T-helper 22 cell (primary cell): ENCODE measurements around the gene WNT7B.

ENCODE experiments used
- DNase-seq: peaks from one replicate; pipeline ENCODE4 v3.0.0-alpha.2; 2020; ENCODE audit warnings: low read depth

WNT7B gene

GRCh38 chr22:45977003-45977411 lies at the start of gene WNT7B:
TSS of gene WNT7B (minus strand) at chr22:45977162. CDS start at chr22:45976754, 408 bp downstream.
- DNase-seq, result no peak

DNA sequence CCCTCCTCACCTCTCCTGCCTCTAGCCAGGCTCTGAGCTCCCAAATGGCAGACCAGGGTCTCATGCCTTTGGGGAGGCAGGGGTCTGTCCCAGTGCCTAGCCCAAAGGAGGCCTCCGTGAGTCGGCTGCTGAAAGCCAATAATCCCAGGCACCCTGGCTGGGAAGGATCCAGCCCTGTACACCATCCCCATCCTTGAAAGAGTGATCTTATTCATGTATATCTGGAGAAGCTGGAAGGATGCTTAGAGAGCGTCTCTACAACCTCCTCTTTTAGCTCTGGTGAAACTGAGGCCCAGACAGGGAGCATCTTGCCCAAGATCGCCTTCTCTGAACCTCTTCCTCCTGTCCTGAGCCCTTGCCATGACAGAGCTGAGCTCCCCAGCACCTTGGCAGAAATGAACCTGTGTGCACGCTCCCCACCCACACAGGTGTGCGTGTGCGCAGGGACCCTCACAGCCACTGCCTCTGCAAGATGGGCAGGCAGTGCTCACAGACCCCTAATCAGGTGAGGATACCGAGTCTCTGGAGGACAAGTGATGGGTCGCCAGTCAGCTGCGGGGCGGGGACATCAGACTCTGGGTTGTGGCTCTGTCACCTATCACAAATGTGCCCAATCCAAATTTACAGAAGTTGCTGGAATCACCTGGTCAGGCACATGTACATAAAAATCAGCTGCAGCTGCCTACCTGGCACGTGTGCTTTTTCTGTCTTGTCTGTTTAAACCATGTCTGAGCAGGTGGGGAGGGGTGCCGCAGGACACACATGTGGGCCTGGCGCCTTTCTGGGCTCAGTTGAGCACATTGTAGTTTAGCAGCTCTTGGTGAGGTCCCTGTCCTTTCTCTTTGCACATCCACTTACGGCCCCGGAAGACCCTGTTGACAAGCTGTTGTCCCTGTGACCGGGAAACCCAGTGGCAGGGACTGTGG lies 49.3 kb upstream of the WNT7B start:
- DNase-seq, result no peak

GRCh38 chr22:46025225-46025972 lies 48.4 kb upstream of the WNT7B start:
- no peak for DNase-seq

- no peak for DNase-seq
Measured at GRCh38 chr22:46024136-46024840, 47.3 kb upstream of the WNT7B start.

DNA sequence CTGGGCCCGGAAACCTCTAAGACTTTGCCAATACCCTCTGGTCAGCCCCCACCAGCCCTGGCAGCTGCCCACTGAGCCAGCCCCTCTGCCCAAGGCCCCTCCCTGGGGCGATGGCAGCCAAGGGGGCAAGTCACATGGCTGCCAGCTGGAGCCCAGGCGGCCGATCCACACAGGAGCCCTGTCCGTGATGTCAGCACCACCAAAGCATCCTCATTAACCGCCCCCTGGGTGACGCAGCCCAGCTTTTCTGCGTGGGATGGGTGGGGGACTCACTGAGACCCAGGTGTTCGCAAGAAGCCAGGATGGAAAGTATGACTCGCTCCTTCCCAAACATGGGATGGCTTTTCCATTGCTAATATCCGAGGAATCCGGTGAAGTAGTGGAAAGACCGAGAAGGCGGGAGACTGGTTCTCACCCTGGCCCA lies 46.6 kb upstream of the WNT7B start:
- DNase-seq, result no peak

DNA sequence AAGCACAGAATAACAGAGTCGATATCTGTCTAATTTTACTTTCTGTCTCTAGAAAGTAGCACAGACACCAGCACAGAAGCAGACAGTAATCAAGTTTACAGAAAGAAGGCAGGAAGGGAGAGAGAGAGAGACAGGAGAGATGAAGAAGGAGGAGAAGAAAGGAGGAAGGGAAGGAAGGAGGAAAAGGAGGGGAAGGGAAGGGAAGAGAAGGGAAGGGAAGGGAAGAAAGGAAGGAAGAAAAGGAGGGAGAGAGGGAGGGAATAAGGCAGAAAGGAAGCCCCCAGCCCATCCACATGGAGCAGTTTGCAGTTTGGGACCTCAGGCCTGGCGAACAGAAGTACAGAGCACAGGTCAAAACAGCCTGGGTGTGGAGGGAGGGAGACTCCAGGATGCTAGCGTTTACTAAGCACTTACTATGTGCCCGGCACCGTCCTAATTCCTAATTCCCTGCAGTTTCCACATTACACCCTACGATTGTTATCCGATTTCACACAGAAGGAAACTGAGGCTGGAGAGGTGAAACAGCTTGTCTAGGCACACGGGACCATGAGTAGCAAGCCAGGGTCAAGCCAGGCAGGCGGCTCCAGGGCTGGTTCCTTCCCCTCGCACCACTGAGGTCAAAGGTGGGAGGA lies 46.0 kb upstream of the WNT7B start:
- DNase-seq, result no peak

DNA sequence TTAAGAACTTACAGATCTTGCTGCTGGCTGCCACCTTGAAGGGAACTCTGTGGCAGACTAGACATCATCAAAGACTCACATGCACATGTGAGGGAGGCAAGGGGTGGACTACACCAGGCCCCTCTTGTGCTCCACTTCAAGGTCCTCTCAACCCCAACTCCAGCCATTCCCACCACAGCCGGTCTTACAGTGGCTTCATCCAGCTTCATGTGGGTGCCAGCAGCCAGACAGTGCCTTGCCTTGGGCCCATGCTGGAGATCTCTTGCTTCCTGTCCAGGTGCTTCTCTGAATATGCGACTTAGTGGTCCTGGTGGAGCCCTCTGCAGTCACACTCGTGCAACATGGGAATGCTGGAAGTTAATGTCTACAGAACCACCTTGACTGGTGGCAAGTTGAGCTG lies 44.6 kb upstream of the WNT7B start:
- no peak for DNase-seq

GRCh38 chr22:46019351-46019750 lies 42.4 kb upstream of the WNT7B start:
- no peak for DNase-seq

DNA sequence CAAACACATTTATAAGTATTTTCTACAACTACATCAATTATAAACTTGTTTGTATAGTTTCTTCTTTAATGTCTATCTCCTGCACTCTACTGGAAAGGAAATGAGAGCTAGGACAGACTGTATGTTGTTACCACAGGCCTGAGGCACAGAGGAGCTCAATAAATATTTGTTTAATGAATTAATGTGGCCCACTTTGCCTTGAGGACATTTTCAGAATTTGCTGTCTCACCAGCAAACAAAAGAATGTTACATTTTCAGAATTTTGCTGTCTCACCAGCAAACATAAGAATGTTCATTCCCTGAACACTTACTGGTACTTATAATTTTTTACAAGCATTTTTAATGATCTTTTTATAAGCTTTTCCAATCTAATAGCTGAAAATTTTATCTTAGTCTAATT lies 41.9 kb upstream of the WNT7B start:
- DNase-seq, result no peak

GRCh38 chr22:46017166-46017565 lies 40.2 kb upstream of the WNT7B start:
- DNase-seq, result no peak

DNA sequence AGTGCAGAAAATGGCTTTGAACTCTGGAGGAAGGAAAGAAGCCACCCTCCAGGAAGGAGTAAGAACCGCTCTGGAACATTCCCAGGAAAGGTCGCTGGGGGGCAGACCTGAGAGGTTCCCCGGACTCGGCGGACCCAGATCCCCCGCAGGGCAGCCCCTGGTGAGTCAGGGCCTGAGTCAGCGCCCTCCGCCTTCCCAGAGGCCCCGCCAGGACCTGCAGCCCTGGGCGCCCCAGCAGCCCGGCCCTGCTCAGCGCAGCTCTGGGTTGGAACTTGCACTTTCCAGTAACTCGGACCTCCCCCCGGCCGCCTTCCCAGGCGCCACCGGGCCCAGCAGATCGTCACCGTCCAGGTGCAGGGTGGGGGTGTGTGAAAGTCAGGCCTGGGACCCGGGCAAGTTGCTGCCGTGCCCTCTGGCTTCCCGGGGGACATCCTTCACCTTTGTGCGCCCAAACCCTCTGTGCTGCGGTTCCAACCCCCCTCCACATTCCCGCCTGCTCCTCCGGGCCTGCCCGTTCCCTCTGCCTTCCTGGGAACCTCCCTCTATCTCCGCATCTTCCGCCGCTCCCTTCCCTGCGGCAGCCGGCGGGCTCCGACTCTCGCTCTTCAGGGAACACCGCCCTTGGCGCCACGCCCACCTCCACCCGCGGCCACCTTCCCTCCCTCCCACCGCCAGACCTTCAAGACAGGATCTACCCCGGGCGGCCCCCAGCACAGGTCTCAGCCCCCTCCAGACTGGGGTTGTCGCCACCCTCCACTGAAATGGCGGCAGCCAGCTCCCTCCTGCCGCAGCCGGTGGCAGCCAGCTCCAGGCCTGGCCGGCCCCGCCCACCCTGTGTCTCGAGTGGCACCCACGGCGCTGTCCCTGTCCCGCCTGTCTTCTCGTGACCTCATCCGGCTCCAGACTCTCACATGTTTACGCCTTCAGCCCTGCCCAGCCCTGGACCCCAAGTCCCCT lies 36.8 kb upstream of the WNT7B start:
- DNase-seq, result peak; percentile 64

DNA sequence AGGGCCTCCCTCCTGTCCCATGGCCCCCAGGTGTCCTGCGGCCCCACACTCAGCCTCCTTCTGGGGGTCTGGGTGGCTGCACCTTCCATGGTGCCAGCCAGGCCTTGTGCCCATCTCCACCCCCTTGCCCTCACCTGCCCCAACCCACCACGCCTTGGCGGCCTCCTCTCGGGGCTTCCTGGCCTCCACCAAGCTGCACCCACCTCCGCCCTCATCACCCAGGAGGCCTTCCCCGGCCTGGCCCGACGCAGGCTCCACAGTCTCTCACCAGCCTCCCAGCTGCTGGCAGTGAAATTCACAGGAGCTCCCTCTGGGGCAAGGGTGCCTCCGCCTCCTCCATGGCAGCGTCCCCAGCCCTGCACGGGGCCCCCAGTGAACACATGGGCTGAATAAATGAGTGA lies 35.9 kb upstream of the WNT7B start:
- no peak for DNase-seq

DNA sequence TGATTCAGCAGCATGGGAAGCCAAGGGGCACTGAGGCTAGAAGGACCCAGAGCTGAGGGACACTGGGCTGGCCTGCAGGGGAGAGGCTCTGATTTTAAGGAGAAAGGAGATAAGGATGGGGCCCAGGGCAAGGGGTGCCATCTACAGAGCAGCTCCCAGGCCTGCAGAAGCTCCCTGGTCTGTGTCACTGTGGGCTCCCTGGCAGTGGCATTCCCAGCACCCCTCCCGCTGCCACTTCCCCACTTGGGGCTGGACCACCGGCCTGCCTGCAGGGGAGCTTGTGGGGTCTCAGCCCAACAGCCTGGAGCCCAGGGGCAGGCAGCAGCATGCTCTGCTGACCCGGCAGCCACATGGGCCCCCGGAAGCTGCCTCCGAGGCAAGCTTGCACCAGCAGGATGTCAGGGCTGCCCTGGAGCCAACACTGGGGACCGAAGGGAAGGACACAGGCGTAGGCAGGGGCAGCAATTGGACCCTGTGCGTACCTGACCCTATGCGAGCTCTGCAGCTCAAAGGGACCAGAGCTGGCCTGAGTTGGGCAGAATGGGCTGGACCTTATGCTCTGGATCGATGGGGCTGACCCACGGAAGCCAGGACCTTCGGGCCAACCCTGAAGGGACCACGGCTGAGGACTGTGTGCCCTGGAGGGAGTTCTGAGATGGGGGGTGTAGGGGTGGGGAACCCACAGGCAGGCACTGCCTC lies 35.4 kb upstream of the WNT7B start:
- DNase-seq, result no peak

DNA sequence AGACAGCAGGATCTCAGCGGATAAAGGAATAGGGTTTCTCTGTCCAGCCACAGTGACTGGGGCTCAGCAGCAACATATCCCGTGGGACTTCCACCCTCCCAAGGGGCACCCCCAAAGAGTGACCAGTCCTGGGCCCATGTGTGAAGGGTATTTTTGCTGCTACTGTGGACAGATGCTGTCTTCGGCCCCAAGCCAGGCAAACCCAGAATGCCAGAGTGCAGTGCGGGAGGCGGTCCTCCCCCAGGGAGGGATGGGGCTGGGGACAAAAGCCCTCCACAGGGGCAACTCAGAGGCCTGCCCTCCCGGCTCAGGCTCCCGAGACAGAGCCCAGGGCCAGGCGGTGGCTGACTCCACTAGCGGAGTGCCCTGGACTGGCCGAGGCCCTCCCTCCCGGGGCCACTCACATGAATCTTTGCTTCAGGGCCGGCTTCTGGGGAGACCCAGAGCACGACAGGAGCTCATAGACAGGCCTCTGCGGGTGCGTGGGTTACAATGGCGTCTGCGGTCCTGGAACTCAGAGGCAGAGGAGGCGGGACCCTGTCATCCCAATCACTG lies 34.7 kb upstream of the WNT7B start:
- no peak for DNase-seq

- DNase-seq, result no peak
Measured at GRCh38 chr22:46010951-46011626, 34.1 kb upstream of the WNT7B start.

DNA sequence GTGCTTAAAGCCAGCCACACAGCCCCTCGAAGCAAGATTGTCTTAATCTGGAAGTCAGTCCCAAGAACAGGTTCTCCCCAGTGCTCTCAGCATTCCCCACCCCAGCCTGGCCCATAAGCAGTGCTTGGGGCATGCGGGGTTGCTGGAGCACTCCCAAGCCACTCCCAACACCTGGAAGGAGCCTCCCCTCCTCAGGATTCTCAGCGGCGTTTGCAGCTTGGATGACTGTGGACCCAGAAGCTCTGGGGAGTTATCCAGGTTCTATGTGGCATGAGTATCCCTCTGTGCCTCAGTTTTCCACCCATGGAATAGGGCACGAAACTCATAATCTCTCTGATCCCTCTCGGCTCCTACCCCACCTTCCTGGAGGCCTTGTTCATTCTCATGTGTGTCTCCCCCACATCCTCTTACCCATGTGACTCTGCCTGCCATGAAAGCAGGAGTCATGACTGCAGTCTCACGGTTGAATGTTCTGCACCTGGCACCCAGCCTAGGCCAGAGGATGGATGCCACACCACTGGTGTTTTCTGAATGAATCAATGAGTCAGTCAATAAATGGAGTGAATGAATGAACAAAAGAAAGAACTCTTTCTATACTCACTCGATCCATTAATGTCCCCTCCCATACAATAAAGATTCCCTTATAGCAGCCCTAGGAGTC lies 33.4 kb upstream of the WNT7B start:
- no peak for DNase-seq

DNA sequence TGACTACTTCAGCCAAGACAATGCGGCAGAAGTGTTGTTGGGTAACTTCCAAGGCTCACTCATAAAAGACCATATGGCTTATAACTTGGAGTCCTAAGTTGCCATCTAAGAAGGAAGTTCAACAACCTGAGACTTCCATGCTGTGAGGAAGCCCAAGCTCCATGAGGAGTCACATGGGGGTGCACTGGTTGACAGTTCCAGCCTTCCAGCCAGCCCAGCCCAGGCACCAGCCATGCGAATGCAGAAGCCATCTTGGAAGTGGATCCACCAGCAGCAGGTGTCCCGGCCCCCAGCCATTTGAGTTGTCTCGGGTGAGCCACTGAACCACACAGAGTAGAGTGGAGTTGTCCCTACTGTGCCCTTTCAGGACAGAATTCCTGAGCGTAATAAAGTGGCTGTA lies 32.8 kb upstream of the WNT7B start:
- DNase-seq, result no peak

GRCh38 chr22:46008836-46009596 lies 32.1 kb upstream of the WNT7B start:
- no peak for DNase-seq
